ENCODE measurements around the gene PTPRM. TPM values are rescaled to one million over a fixed set of nuclear protein-coding genes. Genes with fewer than 3 reads are reported as not detected.

Gene PTPRM
- total and polyA plus RNA-seq, 3 donors from 2014 or later: 76.4 to 101 (median 94.6) TPM

DNA sequence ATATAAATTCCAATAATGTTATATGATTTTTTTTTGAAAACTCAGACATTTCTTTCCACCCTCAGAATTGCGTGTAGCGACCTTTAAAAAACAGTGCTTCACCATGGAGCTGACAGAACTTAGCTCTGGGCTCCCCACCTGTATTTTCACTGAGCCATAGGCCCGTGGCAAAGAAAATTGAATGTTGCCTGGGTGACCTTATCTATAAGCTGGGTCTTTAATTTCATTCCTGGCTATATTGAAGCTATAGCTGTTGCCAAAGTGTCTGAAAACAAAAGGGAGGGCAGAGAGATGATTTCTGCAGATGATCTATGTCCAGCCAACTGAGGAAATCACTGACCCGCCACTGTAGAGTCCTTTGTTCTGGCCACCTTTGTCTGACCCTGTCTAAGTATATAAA lies 411.7 kb downstream of the PTPRM start:
- 80 to 90% methylated on average over 4 of the region's 4 CpGs for WGBS, 2 donors
- TF ChIP-seq, protein P1, sequence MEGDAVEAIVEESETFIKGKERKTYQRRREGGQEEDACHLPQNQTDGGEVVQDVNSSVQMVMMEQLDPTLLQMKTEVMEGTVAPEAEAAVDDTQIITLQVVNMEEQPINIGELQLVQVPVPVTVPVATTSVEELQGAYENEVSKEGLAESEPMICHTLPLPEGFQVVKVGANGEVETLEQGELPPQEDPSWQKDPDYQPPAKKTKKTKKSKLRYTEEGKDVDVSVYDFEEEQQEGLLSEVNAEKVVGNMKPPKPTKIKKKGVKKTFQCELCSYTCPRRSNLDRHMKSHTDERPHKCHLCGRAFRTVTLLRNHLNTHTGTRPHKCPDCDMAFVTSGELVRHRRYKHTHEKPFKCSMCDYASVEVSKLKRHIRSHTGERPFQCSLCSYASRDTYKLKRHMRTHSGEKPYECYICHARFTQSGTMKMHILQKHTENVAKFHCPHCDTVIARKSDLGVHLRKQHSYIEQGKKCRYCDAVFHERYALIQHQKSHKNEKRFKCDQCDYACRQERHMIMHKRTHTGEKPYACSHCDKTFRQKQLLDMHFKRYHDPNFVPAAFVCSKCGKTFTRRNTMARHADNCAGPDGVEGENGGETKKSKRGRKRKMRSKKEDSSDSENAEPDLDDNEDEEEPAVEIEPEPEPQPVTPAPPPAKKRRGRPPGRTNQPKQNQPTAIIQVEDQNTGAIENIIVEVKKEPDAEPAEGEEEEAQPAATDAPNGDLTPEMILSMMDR (IDR thresholded peaks at IDR 0.05): no peak
- TF ChIP-seq POLR2A (IDR thresholded peaks at IDR 0.05): no peak
- intact Hi-C loops (cut with DNase I; ENCODE audit: low total_unique reads): no loop called here

DNA sequence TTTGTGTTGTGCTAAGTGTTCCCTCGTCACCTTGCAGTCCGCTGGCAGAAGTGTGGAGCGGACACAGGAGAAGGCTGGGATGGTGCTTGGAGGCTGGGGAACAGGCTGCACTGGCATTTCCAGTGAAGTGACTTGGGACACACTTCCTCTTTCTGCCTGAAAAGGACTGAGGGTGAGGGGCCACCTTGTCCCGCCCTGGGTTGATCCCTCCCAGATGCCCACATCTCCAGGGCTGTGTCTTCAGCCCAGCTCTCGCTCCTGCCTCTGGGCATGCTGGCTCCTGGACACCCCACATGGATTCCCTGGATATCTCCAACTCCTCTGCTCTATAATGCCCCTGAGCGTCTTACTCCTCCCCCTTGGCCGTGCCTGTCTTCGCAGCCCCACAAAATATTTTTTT lies 412.6 kb downstream of the PTPRM start:
- no peak for DNase-seq
- TF ChIP-seq POLR2A (IDR thresholded peaks at IDR 0.05): no peak
- TF ChIP-seq, protein P1 (IDR thresholded peaks at IDR 0.05): no peak
- H3K9me3 ChIP-seq: no peaks in the 10 kb centered on the region
- H3K27me3 ChIP-seq: no peaks in the 10 kb centered on the region
- H3K36me3 ChIP-seq (ENCODE audit: low read depth, missing control alignments): no peaks in the 10 kb centered on the region
- intact Hi-C loops (cut with DNase I; ENCODE audit: low total_unique reads): no loop called here
- WGBS, 2 donors: 95 to 96% methylated on average over 6 to 8 of the region's 8 CpGs
- H3K4me1 ChIP-seq: no peaks in the 10 kb centered on the region
- H3K27ac ChIP-seq: no peak overlapping the region
- no peak overlapping the region for H3K4me3 ChIP-seq

More for the DNA sequence above, 411.7 kb downstream of the PTPRM start:
- Histone ChIP-seq H3K9me3 (no peaks in the 10 kb centered on the region), H3K27me3 (no peaks in the 10 kb centered on the region), H3K4me1 (no peaks in the 10 kb centered on the region), H3K36me3 (ENCODE audit: low read depth, missing control alignments) (no peaks in the 10 kb centered on the region), H3K27ac (no peak overlapping the region), H3K4me3 (no peak overlapping the region)
- DNase-seq: no peak

DNA sequence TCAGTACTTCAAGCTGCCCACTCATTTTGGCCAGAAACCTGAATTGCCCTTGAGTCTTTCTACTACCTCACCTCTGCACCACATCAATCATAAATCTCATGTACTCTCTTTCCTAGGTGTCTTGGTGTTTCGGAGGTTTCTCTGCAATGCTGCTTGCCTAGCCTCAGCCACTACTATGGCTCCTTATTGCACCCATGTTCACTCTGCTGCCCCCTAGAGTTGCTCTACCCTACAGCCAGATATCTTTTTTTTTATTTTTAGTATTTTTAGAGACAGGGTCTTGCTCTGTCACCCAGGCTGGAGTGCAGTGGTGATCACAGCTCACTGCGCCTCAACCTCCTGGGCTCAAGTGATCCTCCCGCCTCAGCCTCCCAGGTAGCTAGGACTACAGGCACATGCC lies 413.0 kb downstream of the PTPRM start:
- 87 to 95% methylated on average over 3 of the region's 3 CpGs for WGBS, 2 donors
- Histone ChIP-seq H3K9me3 (no peaks in the 10 kb centered on the region), H3K4me1 (no peaks in the 10 kb centered on the region), H3K4me3 (no peak overlapping the region), H3K36me3 (ENCODE audit: low read depth, missing control alignments) (no peaks in the 10 kb centered on the region), H3K27me3 (no peaks in the 10 kb centered on the region), H3K27ac (no peak overlapping the region)
- no peak for DNase-seq
- intact Hi-C loops (cut with DNase I; ENCODE audit: low total_unique reads): no loop called here
- TF ChIP-seq, protein P1 (IDR thresholded peaks at IDR 0.05): no peak
- no peak for TF ChIP-seq POLR2A (IDR thresholded peaks at IDR 0.05)

DNA sequence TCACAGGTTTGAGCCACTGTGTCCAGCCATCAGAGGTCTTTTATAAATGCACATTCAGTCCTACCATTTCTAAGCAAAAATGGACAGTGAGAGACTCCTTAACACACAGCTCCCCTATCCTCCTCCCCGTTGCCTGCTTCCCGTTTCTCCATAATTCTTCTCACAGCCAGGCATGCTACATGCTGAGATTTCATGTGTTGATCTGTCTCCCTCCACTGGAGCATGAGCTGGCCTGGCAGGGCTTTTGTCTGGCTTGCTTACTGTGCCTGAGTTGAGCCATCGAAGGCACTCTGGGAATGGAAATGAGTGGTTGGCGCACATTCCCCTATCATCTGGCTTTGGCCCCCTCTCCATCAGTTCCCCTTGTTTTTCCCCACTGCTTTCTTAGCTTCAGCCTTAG lies 413.5 kb downstream of the PTPRM start:
- H3K27ac ChIP-seq: no peak overlapping the region

DNA sequence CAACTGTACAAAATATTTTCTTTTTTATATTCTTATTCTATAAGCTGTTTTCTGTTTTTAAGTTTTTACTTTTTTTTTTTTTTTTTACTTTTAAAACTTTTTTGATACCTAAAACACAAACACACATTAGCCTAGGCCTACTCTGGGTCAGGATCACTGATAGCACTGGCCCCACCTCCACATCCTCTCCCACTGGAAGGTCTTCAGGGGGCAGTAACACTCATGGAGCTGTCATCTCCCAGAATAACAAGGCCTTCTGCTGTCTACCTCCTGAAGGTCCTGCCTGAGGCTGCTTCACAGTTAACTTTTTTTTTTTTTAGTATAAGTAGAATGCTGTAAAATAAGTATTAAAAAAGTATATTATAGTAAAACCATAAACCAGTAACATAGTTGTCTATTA lies 415.1 kb downstream of the PTPRM start:
- no peak for TF ChIP-seq POLR2A (IDR thresholded peaks at IDR 0.05)
- TF ChIP-seq, protein P1 (IDR thresholded peaks at IDR 0.05): no peak
- Histone ChIP-seq H3K9me3 (no peaks in the 10 kb centered on the region), H3K36me3 (ENCODE audit: low read depth, missing control alignments) (no peaks in the 10 kb centered on the region), H3K27ac (no peak overlapping the region), H3K27me3 (no peaks in the 10 kb centered on the region), H3K4me3 (no peak overlapping the region), H3K4me1 (no peaks in the 10 kb centered on the region)
- intact Hi-C loops (cut with DNase I; ENCODE audit: low total_unique reads): no loop called here
- DNase-seq: no peak

More for the DNA sequence above, 413.5 kb downstream of the PTPRM start:
- H3K36me3 ChIP-seq (ENCODE audit: low read depth, missing control alignments): no peaks in the 10 kb centered on the region
- DNase-seq: no peak
- H3K4me1 ChIP-seq: no peaks in the 10 kb centered on the region
- H3K9me3 ChIP-seq: no peaks in the 10 kb centered on the region
- intact Hi-C loops (cut with DNase I; ENCODE audit: low total_unique reads): no loop called here
- H3K4me3 ChIP-seq: no peak overlapping the region
- no peaks in the 10 kb centered on the region for H3K27me3 ChIP-seq
- WGBS, 2 donors: 85 to 93% methylated on average over 4 of the region's 4 CpGs
- no peak for TF ChIP-seq POLR2A (IDR thresholded peaks at IDR 0.05)
- TF ChIP-seq, protein P1 (IDR thresholded peaks at IDR 0.05): no peak
